ENCODE results near the gene RAB23.

GRCh38 chr6:57262488-57262887 is 40.4 kb upstream of the RAB23 start:
- TF ChIP-seq CTCF (IDR thresholded peaks at IDR 0.05) (no peak), POLR2A (IDR thresholded peaks at IDR 0.05) (no peak)
